GM10847 (cell line): Measurements from ENCODE around the gene TMA7.

Experiments
- POLR2A ChIP-seq: IDR thresholded peaks from 2 replicates; pipeline ENCODE4 v1.6.1; 2011; ENCODE audit not compliant: insufficient read length; ENCODE audit errors: extremely low read depth

TMA7 gene

GRCh38 chr3:48478626-48479555 lies 38.8 kb downstream of the TMA7 start:
- no peak for TF ChIP-seq POLR2A

DNA sequence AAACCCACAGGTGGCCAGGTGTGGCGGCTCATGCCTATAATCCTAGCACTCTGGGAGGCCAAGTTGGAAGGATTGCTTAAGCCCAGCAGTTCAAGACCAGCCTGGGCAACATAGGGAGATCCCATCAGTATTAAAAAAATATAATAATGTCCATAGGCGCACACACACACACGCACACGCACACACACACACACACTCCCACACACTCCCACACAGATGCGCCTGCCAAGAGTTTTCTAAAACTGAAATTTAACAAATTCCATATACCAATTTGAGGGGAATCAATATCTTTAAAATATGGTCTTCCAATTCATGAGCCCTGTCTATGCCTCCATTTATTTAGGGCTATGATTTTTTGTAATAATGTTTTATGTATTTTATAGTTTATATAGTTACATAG lies 46.9 kb downstream of the TMA7 start:
- no peak for TF ChIP-seq POLR2A

- TF ChIP-seq POLR2A, result no peak
Measured at GRCh38 chr3:48492461-48493202, 52.6 kb downstream of the TMA7 start.

- no peak for TF ChIP-seq POLR2A
Measured at GRCh38 chr3:48493203-48493501, 53.1 kb downstream of the TMA7 start.
